ENCODE results near the gene ZNF652.

ZNF652 gene

DNA sequence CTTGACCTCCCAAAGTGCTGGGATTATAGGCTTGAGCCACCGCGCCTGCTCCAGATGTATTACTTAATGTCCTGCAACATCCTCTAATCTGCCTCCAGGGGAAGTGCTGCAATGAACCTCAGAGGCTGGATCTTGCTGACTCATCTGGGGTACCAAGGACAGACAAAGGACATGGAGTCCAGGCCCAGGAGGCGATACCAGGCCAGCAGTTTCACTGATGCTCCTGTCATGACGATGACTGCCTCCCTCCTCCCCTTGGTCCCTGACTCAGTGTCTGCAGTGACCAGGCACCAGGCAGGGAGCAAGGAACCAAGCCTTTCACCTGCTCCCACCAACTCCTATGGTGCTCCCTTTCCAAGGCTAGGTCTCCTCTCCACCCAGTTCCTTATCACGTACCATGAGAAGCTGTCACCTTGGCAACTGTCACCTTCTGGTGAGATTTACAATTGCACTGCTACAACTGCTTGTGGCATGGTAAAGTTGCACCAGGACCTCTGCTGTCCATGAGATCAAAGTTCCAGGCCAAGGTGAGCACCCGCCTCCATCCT is 109.8 kb downstream of the ZNF652 start:
- in situ Hi-C loops (cut with HindIII; ENCODE audit: low pct_ligation_motif_present, low sequenced_read_pairs) = no loop called here
- Histone ChIP-seq H3K36me3 (replicated peaks) (no peaks in the 10 kb centered on the region), H3K4me3 (ENCODE audit: low read depth, low read length) (no peak overlapping the region), H3K27me3 (replicated peaks) (no peaks in the 10 kb centered on the region), H3K27ac (no peak overlapping the region)
- peak; percentile 7 for DNase-seq
- TF ChIP-seq, protein P1, sequence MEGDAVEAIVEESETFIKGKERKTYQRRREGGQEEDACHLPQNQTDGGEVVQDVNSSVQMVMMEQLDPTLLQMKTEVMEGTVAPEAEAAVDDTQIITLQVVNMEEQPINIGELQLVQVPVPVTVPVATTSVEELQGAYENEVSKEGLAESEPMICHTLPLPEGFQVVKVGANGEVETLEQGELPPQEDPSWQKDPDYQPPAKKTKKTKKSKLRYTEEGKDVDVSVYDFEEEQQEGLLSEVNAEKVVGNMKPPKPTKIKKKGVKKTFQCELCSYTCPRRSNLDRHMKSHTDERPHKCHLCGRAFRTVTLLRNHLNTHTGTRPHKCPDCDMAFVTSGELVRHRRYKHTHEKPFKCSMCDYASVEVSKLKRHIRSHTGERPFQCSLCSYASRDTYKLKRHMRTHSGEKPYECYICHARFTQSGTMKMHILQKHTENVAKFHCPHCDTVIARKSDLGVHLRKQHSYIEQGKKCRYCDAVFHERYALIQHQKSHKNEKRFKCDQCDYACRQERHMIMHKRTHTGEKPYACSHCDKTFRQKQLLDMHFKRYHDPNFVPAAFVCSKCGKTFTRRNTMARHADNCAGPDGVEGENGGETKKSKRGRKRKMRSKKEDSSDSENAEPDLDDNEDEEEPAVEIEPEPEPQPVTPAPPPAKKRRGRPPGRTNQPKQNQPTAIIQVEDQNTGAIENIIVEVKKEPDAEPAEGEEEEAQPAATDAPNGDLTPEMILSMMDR (IDR thresholded peaks at IDR 0.05; ENCODE audit: low read depth, low read length, missing control alignments) = no peak

DNA sequence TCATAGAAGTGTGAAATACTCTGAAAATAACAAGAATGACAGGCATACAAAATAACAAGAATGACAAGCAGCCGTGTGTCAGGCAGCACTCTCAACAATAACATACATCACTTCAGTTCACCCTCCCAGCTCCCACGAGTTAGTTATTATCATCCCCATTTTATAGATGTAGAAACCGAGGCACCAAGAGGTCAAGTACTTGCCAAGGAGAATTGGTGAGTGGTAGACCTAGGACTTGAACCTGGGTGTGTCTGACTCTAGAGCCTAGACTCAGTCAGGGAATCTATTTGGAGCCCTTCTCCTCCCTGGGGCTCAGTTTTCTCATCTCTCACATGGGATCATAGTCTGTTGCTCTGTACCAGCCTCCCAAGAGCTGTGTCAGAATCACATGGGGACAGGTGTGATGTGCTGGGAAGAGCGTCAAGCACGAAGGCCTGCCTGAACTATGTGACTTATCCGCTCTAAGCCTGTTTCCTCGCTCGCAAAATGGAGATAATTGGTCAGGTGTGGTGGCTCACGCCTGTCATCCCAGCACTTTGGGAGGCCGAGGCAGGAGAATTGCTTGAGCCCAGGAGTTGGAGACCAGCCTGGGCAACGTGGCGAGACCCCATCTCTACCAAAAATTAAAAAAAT is 112.0 kb downstream of the ZNF652 start:
- Histone ChIP-seq H3K4me3 (ENCODE audit: low read depth, low read length) (no peak overlapping the region), H3K27me3 (replicated peaks) (no peaks in the 10 kb centered on the region), H3K36me3 (replicated peaks) (no peaks in the 10 kb centered on the region), H3K27ac (no peak overlapping the region)
- TF ChIP-seq, protein P1 (IDR thresholded peaks at IDR 0.05; ENCODE audit: low read depth, low read length, missing control alignments) = no peak
- in situ Hi-C loops (cut with HindIII; ENCODE audit: low pct_ligation_motif_present, low sequenced_read_pairs) = no loop called here
- DNase-seq = no peak

DNA sequence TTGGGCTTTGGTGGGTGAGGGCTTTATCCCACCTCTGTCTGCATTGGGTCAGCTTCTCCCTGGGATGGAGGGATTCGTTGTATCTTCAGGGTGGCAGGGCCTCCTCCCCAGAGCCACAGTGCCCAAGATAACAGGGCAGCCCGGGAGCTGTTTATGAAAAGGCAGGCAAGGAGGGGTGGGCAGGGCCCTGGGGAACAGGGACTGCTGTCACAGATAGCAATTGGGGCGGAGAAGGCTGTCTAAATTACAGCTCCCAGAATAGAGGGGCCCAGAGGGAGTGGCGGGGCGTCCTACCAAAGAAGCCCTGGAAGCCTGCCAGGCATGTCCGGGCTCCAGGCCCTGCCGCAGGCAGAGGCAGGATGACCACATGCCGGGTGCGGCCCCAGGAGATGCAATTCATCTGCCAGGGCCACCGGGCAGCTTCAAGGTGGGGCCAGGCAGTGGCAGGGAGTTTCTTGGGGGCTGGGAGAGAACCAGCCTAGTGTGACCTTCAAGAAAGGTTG is 112.7 kb downstream of the ZNF652 start:
- TF ChIP-seq, protein P1 (IDR thresholded peaks at IDR 0.05; ENCODE audit: low read depth, low read length, missing control alignments) = no peak
- H3K4me3 ChIP-seq (ENCODE audit: low read depth, low read length) = no peak overlapping the region
- no peaks in the 10 kb centered on the region for H3K36me3 ChIP-seq (replicated peaks)
- no peak overlapping the region for H3K27ac ChIP-seq
- in situ Hi-C loops (cut with HindIII; ENCODE audit: low pct_ligation_motif_present, low sequenced_read_pairs) = no loop called here
- no peaks in the 10 kb centered on the region for H3K27me3 ChIP-seq (replicated peaks)
- DNase-seq = no peak

DNA sequence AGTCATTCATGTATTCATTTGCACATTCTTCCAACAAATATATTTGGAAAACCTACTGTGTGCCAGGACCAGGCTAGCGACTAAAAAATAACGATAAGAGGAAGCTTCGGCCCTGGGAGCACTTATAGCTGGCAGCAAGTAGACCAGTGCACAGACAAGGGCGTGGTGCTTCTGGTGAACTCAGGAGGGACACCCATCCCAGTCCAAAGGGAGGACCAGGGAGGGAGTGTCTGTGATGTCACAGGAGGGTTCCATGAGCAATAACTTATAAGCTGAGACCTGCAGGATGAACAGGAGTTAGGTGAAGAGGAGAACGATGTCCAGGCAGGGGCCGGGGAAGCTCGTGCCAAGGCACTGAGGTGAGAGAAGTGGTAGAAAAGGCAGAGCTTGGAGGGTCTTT is 114.1 kb downstream of the ZNF652 start:
- no peak overlapping the region for H3K4me3 ChIP-seq (ENCODE audit: low read depth, low read length)
- in situ Hi-C loops (cut with HindIII; ENCODE audit: low pct_ligation_motif_present, low sequenced_read_pairs) = no loop called here
- no peaks in the 10 kb centered on the region for H3K36me3 ChIP-seq (replicated peaks)
- H3K27me3 ChIP-seq (replicated peaks) = no peaks in the 10 kb centered on the region
- no peak for DNase-seq
- TF ChIP-seq, protein P1 (IDR thresholded peaks at IDR 0.05; ENCODE audit: low read depth, low read length, missing control alignments) = no peak
- H3K27ac ChIP-seq = no peak overlapping the region

DNA sequence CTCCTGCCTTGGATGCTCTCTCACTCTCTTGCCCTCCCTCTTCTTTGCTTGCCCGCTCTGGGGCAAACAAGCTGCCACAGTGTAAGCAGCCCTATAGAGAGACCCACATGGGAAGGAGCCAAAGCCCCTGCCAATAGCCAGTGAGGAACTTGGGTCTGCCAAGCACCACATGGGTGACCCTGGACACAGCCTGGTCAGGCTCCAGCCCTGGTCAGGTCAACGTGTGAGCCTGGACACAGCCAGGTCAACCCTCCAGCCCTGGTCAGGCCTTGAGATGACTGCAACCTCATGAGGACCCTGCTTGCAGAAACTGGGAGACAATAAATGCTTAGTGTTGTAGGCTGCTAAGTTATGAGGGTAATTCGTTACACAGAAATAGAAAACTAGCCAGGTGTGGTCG is 117.2 kb downstream of the ZNF652 start:
- Histone ChIP-seq H3K4me3 (ENCODE audit: low read depth, low read length) (no peak overlapping the region), H3K36me3 (replicated peaks) (no peaks in the 10 kb centered on the region), H3K27ac (no peak overlapping the region), H3K27me3 (replicated peaks) (no peaks in the 10 kb centered on the region)
- in situ Hi-C loops (cut with HindIII; ENCODE audit: low pct_ligation_motif_present, low sequenced_read_pairs) = no loop called here
- no peak for DNase-seq
- TF ChIP-seq, protein P1 (IDR thresholded peaks at IDR 0.05; ENCODE audit: low read depth, low read length, missing control alignments) = no peak
